PFSK-1 (cell line): ENCODE data around the gene XYLT1.

Experiments used
- POLR2AphosphoS5 ChIP-seq: IDR thresholded peaks from 2 replicates; pipeline ENCODE4 v1.6.1; 2012; ENCODE audit warnings: low read depth, mild to moderate bottlenecking, control low read depth, low read length, moderate library complexity
- SIN3A ChIP-seq: IDR thresholded peaks from 2 replicates; pipeline ENCODE4 v1.6.1; 2012; ENCODE audit warnings: mild to moderate bottlenecking, low read length, moderate library complexity, borderline replicate concordance; ENCODE audit not compliant: insufficient read depth
- TAF1 ChIP-seq: IDR thresholded peaks from 2 replicates; pipeline ENCODE4 v1.6.1; 2012; ENCODE audit warnings: low read length, control low read depth, borderline replicate concordance; ENCODE audit not compliant: insufficient read depth

- TF ChIP-seq TAF1 (no peak), SIN3A (no peak), POLR2AphosphoS5 (no peak)
These were observed 318.4 kb downstream of the XYLT1 start for GRCh38 chr16:17152311-17152710.
